K562 (cell line): ENCODE data around the gene CDC42SE2. TPM values are rescaled to one million over a fixed set of nuclear protein-coding genes. Genes with fewer than 3 reads are reported as not detected.

ENCODE experiments used
- AFF1 ChIP-seq, 2 experiments: fragments of 450-650 bp; IDR thresholded peaks; 2 replicates each; pipeline ENCODE4 v1.6.1; 2018; ENCODE audit warnings: mild to moderate bottlenecking in 2 of 2, low read depth in 1 of 2; ENCODE audit not compliant: partially characterized antibody in 2 of 2
- C11orf30 ChIP-seq: fragments of 450-650 bp; IDR thresholded peaks from 2 replicates; pipeline ENCODE4 v1.6.1; 2016; ENCODE audit warnings: low read depth, mild to moderate bottlenecking
- KAT8 ChIP-seq: fragments of 450-650 bp; IDR thresholded peaks from 2 replicates; pipeline ENCODE4 v1.6.1; 2016; ENCODE audit warnings: low read depth, mild to moderate bottlenecking
- NFIC ChIP-seq: fragments of 450-650 bp; IDR thresholded peaks from 2 replicates; pipeline ENCODE4 v1.6.1; 2017; ENCODE audit warnings: mild to moderate bottlenecking, inconsistent platforms
- RBFOX2 ChIP-seq: fragments of 200-400 bp; formaldehyde crosslinking; IDR thresholded peaks from 2 replicates; pipeline ENCODE4 v1.6.1; 2017; ENCODE audit warnings: low read depth, mild to moderate bottlenecking, low read length, moderate library complexity
- ZBTB40 ChIP-seq, 2 experiments: fragments of 450-650 bp in 1 of 2; sonication (generic) in 1 of 2; formaldehyde crosslinking in 1 of 2; IDR thresholded peaks; 2 replicates each; pipeline versions ENCODE4 v1.7.1 to v1.9.0; 2016 to 2022; ENCODE audit warnings: inconsistent platforms in 1 of 2, mild to moderate bottlenecking in 1 of 2, missing genetic modification reagents in 1 of 2
- polyA plus RNA-seq, 8 experiments: library from polyadenylated mRNA; depleted of rRNA in 4 of 8; stranded (reverse) in 5 of 8; unstranded in 3 of 8; fragments of >200 nt; fragmentation: Nextera tagmentation in 2 of 8; fragmentation: Illumina TruSeq in 1 of 8; extraction: Ambion mirVana in 2 of 8; extraction: Trizol in 1 of 8; gene quantifications; 2 replicates each; pipeline versions ENCODE4 v1.2.1 to v1.2.3, GENCODE V29; 2011 to 2014; ENCODE audit warnings: inconsistent platforms in 1 of 8, missing spikeins in 1 of 8
- total RNA-seq, 7 experiments: library from RNA; depleted of rRNA in 6 of 7; stranded (reverse); fragments of >200 nt in 6 of 7; fragmentation: Illumina TruSeq in 2 of 7; extraction: Trizol in 2 of 7; gene quantifications; 2 replicates each; pipeline versions ENCODE4 v1.2.1 to v1.2.3, GENCODE V29; 2011 to 2021; ENCODE audit warnings: low replicate concordance in 1 of 7

CDC42SE2 gene
- total and polyA plus RNA-seq, 9 of the 15 experiments (the other 6 are each of a cell fraction or from before 2014, with no cell fraction given) = 24.8 to 44.3 (median 32.7) TPM

GRCh38 chr5:131280417-131280816, 16.6 kb downstream of the CDC42SE2 start (continued):
- TF ChIP-seq ZBTB40 (IDR thresholded peaks at IDR 0.05) = no peak
- no peak for TF ChIP-seq ZBTB40 (CRISPR knock-in tag; IDR thresholded peaks at IDR 0.05)
- no peak for TF ChIP-seq NFIC
- TF ChIP-seq AFF1 (IDR thresholded peaks at IDR 0.05; ENCODE audit: low read depth in 1 of 2, partially characterized antibody in 2 of 2) = no peak
- no peak for TF ChIP-seq KAT8
- TF ChIP-seq C11orf30 = no peak
- no peak for TF ChIP-seq RBFOX2
